Suprapubic skin (tissue), 4 donors: Measurements from ENCODE around the gene DEXI. TPM values are rescaled to one million over a fixed set of nuclear protein-coding genes. Genes with fewer than 3 reads are reported as not detected.
"Not testable (repeated sequence)": the region's sequence is repeated elsewhere in the genome, so short reads cannot be mapped to it uniquely, and the experiment has no call there.

Experiments
- DNase-seq, 2 donors: peaks; one replicate each; pipeline ENCODE4 v3.0.0-alpha.2; 2019; ENCODE audit warnings: low spot score in 2 of 2
- H3K27ac ChIP-seq: fragments of 200-600 bp; sonication (generic); one replicate; pipeline ENCODE4 v1.5.1; 2019
- H3K27me3 ChIP-seq: fragments of 200-600 bp; sonication (generic); one replicate; pipeline ENCODE4 v1.5.1; 2019
- H3K36me3 ChIP-seq: fragments of 200-600 bp; sonication (generic); one replicate; pipeline ENCODE4 v1.5.1; 2019
- H3K4me1 ChIP-seq: fragments of 200-600 bp; sonication (generic); one replicate; pipeline ENCODE4 v1.5.1; 2019
- H3K4me3 ChIP-seq: fragments of 200-600 bp; sonication (generic); one replicate; pipeline ENCODE4 v1.5.1; 2019; ENCODE audit warnings: mild to moderate bottlenecking
- H3K9me3 ChIP-seq: fragments of 200-600 bp; sonication (generic); one replicate; pipeline ENCODE4 v1.5.1; 2019
- CTCF ChIP-seq, 2 donors: fragments of 200-600 bp in 1 of 2; fragments of 450-650 bp in 1 of 2; sonication (generic) in 1 of 2; IDR thresholded peaks; one replicate each; pipeline ENCODE4 v1.5.1; 2016 to 2019; ENCODE audit warnings: antibody characterized with exemption in 2 of 2, mild to moderate bottlenecking in 1 of 2, moderate library complexity in 1 of 2
- EP300 ChIP-seq: sonication (generic); formaldehyde crosslinking; IDR thresholded peaks from one replicate; pipeline ENCODE4 v1.6.1; 2017; ENCODE audit warnings: antibody characterized with exemption
- POLR2A ChIP-seq, 2 donors: fragments of 450-650 bp; IDR thresholded peaks; one replicate each; pipeline ENCODE4 v1.6.1; 2017; ENCODE audit warnings: antibody characterized with exemption in 2 of 2, mild to moderate bottlenecking in 2 of 2, moderate library complexity in 2 of 2
- POLR2AphosphoS5 ChIP-seq, 3 donors: sonication (generic); formaldehyde crosslinking; IDR thresholded peaks; one replicate each; pipeline ENCODE4 v1.6.1; 2017; ENCODE audit warnings: antibody characterized with exemption in 3 of 3
- WGBS: methylation state at CpG from one replicate; pipeline ENCODE4 v1.1.5; 2018; 5-methylcytosine and 5-hydroxymethylcytosine counted together
- total RNA-seq, 4 donors: library from RNA; depleted of rRNA; stranded (reverse); fragments of >200 nt; gene quantifications; one replicate each; pipeline ENCODE4 v1.1.0, GENCODE V29; 2016

Gene DEXI
- total RNA-seq, 4 donors from 2014 or later, result 35.9 to 72.7 (median 58.3) TPM

- DNase-seq, result no peak
- H3K4me3 ChIP-seq, result no peak overlapping the region
- peaks cover 24% of the 10 kb centered on the region for H3K4me1 ChIP-seq
- TF ChIP-seq POLR2AphosphoS5 (IDR thresholded peaks at IDR 0.05) (no peak), CTCF (IDR thresholded peaks at IDR 0.05) (no peak), EP300 (no peak), POLR2A (IDR thresholded peaks at IDR 0.05) (no peak)
- peaks cover 69% of the 10 kb centered on the region for H3K36me3 ChIP-seq
- no peaks in the 10 kb centered on the region for H3K27me3 ChIP-seq
- no peak overlapping the region for H3K27ac ChIP-seq
- WGBS, result 95% methylated on average over 11 of the region's 11 CpGs
- H3K9me3 ChIP-seq, result no peaks in the 10 kb centered on the region
These were observed 14.7 kb downstream of the DEXI start for GRCh38 chr16:10927497-10928112.

GRCh38 chr16:10926867-10927266 is 15.4 kb downstream of the DEXI start:
- TF ChIP-seq POLR2A (IDR thresholded peaks at IDR 0.05), result no peak
- TF ChIP-seq POLR2AphosphoS5 (IDR thresholded peaks at IDR 0.05), result no peak
- TF ChIP-seq CTCF (IDR thresholded peaks at IDR 0.05), result no peak
- no peak for TF ChIP-seq EP300
- Histone ChIP-seq H3K36me3 (peaks cover 65% of the 10 kb centered on the region), H3K27ac (no peak overlapping the region), H3K4me3 (no peak overlapping the region), H3K27me3 (no peaks in the 10 kb centered on the region), H3K9me3 (no peaks in the 10 kb centered on the region), H3K4me1 (peaks cover 32% of the 10 kb centered on the region)
- 95% methylated on average over 5 of the region's 5 CpGs for WGBS
- no peak for DNase-seq

- Histone ChIP-seq H3K4me3 (no peak overlapping the region), H3K9me3 (no peaks in the 10 kb centered on the region), H3K4me1 (peaks cover 34% of the 10 kb centered on the region), H3K27me3 (no peaks in the 10 kb centered on the region), H3K36me3 (peaks cover 60% of the 10 kb centered on the region), H3K27ac (no peak overlapping the region)
- WGBS, result 100% methylated on average over 3 of the region's 4 CpGs
- TF ChIP-seq CTCF (IDR thresholded peaks at IDR 0.05) (no peak), POLR2AphosphoS5 (IDR thresholded peaks at IDR 0.05) (no peak), POLR2A (IDR thresholded peaks at IDR 0.05) (no peak), EP300 (no peak)
- no peak for DNase-seq
These were observed 16.2 kb downstream of the DEXI start for GRCh38 chr16:10926094-10926493.

- not testable (repeated sequence) for H3K9me3 ChIP-seq, H3K27ac ChIP-seq, DNase-seq, H3K4me3 ChIP-seq, H3K27me3 ChIP-seq
- H3K4me1 ChIP-seq, result peaks cover 29% of the 10 kb centered on the region
- WGBS, result 94% methylated on average over 3 of the region's 3 CpGs
- H3K36me3 ChIP-seq, result peaks cover 55% of the 10 kb centered on the region
These were observed 17.0 kb downstream of the DEXI start for GRCh38 chr16:10925285-10925684.

- Histone ChIP-seq H3K27ac (no peak overlapping the region), H3K4me3 (no peak overlapping the region), H3K4me1 (peaks cover 25% of the 10 kb centered on the region), H3K27me3 (no peaks in the 10 kb centered on the region), H3K9me3 (no peaks in the 10 kb centered on the region), H3K36me3 (peaks cover 43% of the 10 kb centered on the region)
- TF ChIP-seq POLR2A (IDR thresholded peaks at IDR 0.05), result no peak
- TF ChIP-seq EP300, result no peak
- TF ChIP-seq POLR2AphosphoS5 (IDR thresholded peaks at IDR 0.05), result no peak
- TF ChIP-seq CTCF (IDR thresholded peaks at IDR 0.05), result no peak
- DNase-seq, result no peak
- WGBS, result 56% methylated on average over 14 of the region's 14 CpGs
These were observed 18.5 kb downstream of the DEXI start for GRCh38 chr16:10923650-10924214.
